Measurements from ENCODE around the gene IRF5.
"Not testable (repeated sequence)": the region's sequence is repeated elsewhere in the genome, so short reads cannot be mapped to it uniquely, and the experiment has no call there.

Gene IRF5

GRCh38 chr7:128906766-128907559 is 30.8 kb upstream of the IRF5 start:
- WGBS, 2 experiments (ENCODE audit: insufficient coverage in 2 of 2), result 96 to 97% methylated on average over 14 to 17 of the region's 19 CpGs
- H3K36me3 ChIP-seq (ENCODE audit: control insufficient read depth, insufficient read depth, low read length), result peaks cover 43% of the 10 kb centered on the region
- H3K4me3 ChIP-seq (ENCODE audit: extremely low read depth, insufficient read depth, low read length, poor library complexity, severe bottlenecking), result no peak overlapping the region
- H3K27ac ChIP-seq (ENCODE audit: low read depth, low read length, severe bottlenecking), result no peak overlapping the region
- peaks cover 19% of the 10 kb centered on the region for H3K4me1 ChIP-seq (ENCODE audit: control insufficient read depth, insufficient read depth, low read length, poor library complexity, severe bottlenecking)
- no peaks in the 10 kb centered on the region for H3K9me3 ChIP-seq (ENCODE audit: control insufficient read depth, low read length)

GRCh38 chr7:128908750-128909624 is 28.7 kb upstream of the IRF5 start:
- Histone ChIP-seq H3K36me3 (ENCODE audit: control insufficient read depth, insufficient read depth, low read length) (peaks cover 26% of the 10 kb centered on the region), H3K4me3 (ENCODE audit: extremely low read depth, insufficient read depth, low read length, poor library complexity, severe bottlenecking) (peak overlapping the region; percentile 56), H3K4me1 (ENCODE audit: control insufficient read depth, insufficient read depth, low read length, poor library complexity, severe bottlenecking) (peaks cover 23% of the 10 kb centered on the region), H3K27ac (ENCODE audit: low read depth, low read length, severe bottlenecking) (no peak overlapping the region), H3K9me3 (ENCODE audit: control insufficient read depth, low read length) (no peaks in the 10 kb centered on the region)
- WGBS, 2 experiments (ENCODE audit: insufficient coverage in 2 of 2), result 50 to 76% methylated on average over 1 to 5 of the region's 6 CpGs

GRCh38 chr7:128909625-128910568 is 27.8 kb upstream of the IRF5 start:
- H3K4me3 ChIP-seq (ENCODE audit: extremely low read depth, insufficient read depth, low read length, poor library complexity, severe bottlenecking), result peak overlapping the region; percentile 56
- no peaks in the 10 kb centered on the region for H3K9me3 ChIP-seq (ENCODE audit: control insufficient read depth, low read length)
- peaks cover 24% of the 10 kb centered on the region for H3K36me3 ChIP-seq (ENCODE audit: control insufficient read depth, insufficient read depth, low read length)
- WGBS, 2 experiments (ENCODE audit: insufficient coverage in 2 of 2), result 1 to 2% methylated on average over 21 to 33 of the region's 42 CpGs
- H3K4me1 ChIP-seq (ENCODE audit: control insufficient read depth, insufficient read depth, low read length, poor library complexity, severe bottlenecking), result peaks cover 23% of the 10 kb centered on the region
- H3K27ac ChIP-seq (ENCODE audit: low read depth, low read length, severe bottlenecking), result peak overlapping the region; percentile 85

GRCh38 chr7:128910569-128910945 is 27.2 kb upstream of the IRF5 start, which contains the start of gene KCP:
TSS of gene KCP (minus strand) at chr7:128910709. CDS start at chr7:128910676, 33 bp downstream.
- Histone ChIP-seq H3K36me3 (ENCODE audit: control insufficient read depth, insufficient read depth, low read length) (peaks cover 22% of the 10 kb centered on the region), H3K4me1 (ENCODE audit: control insufficient read depth, insufficient read depth, low read length, poor library complexity, severe bottlenecking) (peaks cover 23% of the 10 kb centered on the region), H3K27ac (ENCODE audit: low read depth, low read length, severe bottlenecking) (peak within 1 kb of the TSS; percentile 85), H3K9me3 (ENCODE audit: control insufficient read depth, low read length) (no peaks in the 10 kb centered on the region), H3K4me3 (ENCODE audit: extremely low read depth, insufficient read depth, low read length, poor library complexity, severe bottlenecking) (peak within 1 kb of the TSS; percentile 56)
- WGBS, 2 experiments (ENCODE audit: insufficient coverage in 2 of 2), result 6 to 8% methylated on average over 23 to 27 of the region's 34 CpGs

GRCh38 chr7:128911423-128912031 is 26.2 kb upstream of the IRF5 start:
- H3K4me1 ChIP-seq (ENCODE audit: control insufficient read depth, insufficient read depth, low read length, poor library complexity, severe bottlenecking), result peaks cover 23% of the 10 kb centered on the region
- H3K36me3 ChIP-seq (ENCODE audit: control insufficient read depth, insufficient read depth, low read length), result peaks cover 16% of the 10 kb centered on the region
- H3K27ac ChIP-seq (ENCODE audit: low read depth, low read length, severe bottlenecking), result peak overlapping the region; percentile 85
- WGBS, 2 experiments (ENCODE audit: insufficient coverage in 2 of 2), result 24 to 25% methylated on average over 6 to 7 of the region's 8 CpGs
- H3K4me3 ChIP-seq (ENCODE audit: extremely low read depth, insufficient read depth, low read length, poor library complexity, severe bottlenecking), result peak overlapping the region; percentile 16
- H3K9me3 ChIP-seq (ENCODE audit: control insufficient read depth, low read length), result no peaks in the 10 kb centered on the region

GRCh38 chr7:128912281-128912680 is 25.4 kb upstream of the IRF5 start:
- Histone ChIP-seq H3K4me1 (ENCODE audit: control insufficient read depth, insufficient read depth, low read length, poor library complexity, severe bottlenecking) (peaks cover 23% of the 10 kb centered on the region), H3K27ac (ENCODE audit: low read depth, low read length, severe bottlenecking) (peak overlapping the region; percentile 85), H3K36me3 (ENCODE audit: control insufficient read depth, insufficient read depth, low read length) (peaks cover 8% of the 10 kb centered on the region), H3K9me3 (ENCODE audit: control insufficient read depth, low read length) (no peaks in the 10 kb centered on the region), H3K4me3 (ENCODE audit: extremely low read depth, insufficient read depth, low read length, poor library complexity, severe bottlenecking) (peak overlapping the region; percentile 16)
- 85 to 100% methylated on average over 1 to 2 of the region's 3 CpGs for WGBS, 2 experiments (ENCODE audit: insufficient coverage in 2 of 2)

GRCh38 chr7:128912709-128913495 is 24.8 kb upstream of the IRF5 start:
- not testable (repeated sequence) for H3K4me3 ChIP-seq (ENCODE audit: extremely low read depth, insufficient read depth, low read length, poor library complexity, severe bottlenecking); H3K36me3 ChIP-seq (ENCODE audit: control insufficient read depth, insufficient read depth, low read length); H3K9me3 ChIP-seq (ENCODE audit: control insufficient read depth, low read length); H3K27ac ChIP-seq (ENCODE audit: low read depth, low read length, severe bottlenecking)
- 100% methylated on average over 3 of the region's 20 CpGs; no CpG with 5 or more reads in 1 of the 2 experiments for WGBS, 2 experiments (ENCODE audit: insufficient coverage in 2 of 2)
- peaks cover 23% of the 10 kb centered on the region for H3K4me1 ChIP-seq (ENCODE audit: control insufficient read depth, insufficient read depth, low read length, poor library complexity, severe bottlenecking)

GRCh38 chr7:128913870-128914565 is 23.7 kb upstream of the IRF5 start:
- no peaks in the 10 kb centered on the region for H3K9me3 ChIP-seq (ENCODE audit: control insufficient read depth, low read length)
- no peak overlapping the region for H3K27ac ChIP-seq (ENCODE audit: low read depth, low read length, severe bottlenecking)
- H3K4me1 ChIP-seq (ENCODE audit: control insufficient read depth, insufficient read depth, low read length, poor library complexity, severe bottlenecking), result peaks cover 18% of the 10 kb centered on the region
- H3K4me3 ChIP-seq (ENCODE audit: extremely low read depth, insufficient read depth, low read length, poor library complexity, severe bottlenecking), result no peak overlapping the region
- H3K36me3 ChIP-seq (ENCODE audit: control insufficient read depth, insufficient read depth, low read length), result no peaks in the 10 kb centered on the region
- 77 to 97% methylated on average over 8 to 10 of the region's 10 CpGs for WGBS, 2 experiments (ENCODE audit: insufficient coverage in 2 of 2)

- Histone ChIP-seq H3K27ac (ENCODE audit: low read depth, low read length, severe bottlenecking) (no peak overlapping the region), H3K36me3 (ENCODE audit: control insufficient read depth, insufficient read depth, low read length) (no peaks in the 10 kb centered on the region), H3K9me3 (ENCODE audit: control insufficient read depth, low read length) (no peaks in the 10 kb centered on the region), H3K4me1 (ENCODE audit: control insufficient read depth, insufficient read depth, low read length, poor library complexity, severe bottlenecking) (peaks cover 13% of the 10 kb centered on the region), H3K4me3 (ENCODE audit: extremely low read depth, insufficient read depth, low read length, poor library complexity, severe bottlenecking) (no peak overlapping the region)
- WGBS, 2 experiments (ENCODE audit: insufficient coverage in 2 of 2), result 73 to 82% methylated on average over 5 to 7 of the region's 11 CpGs
These were observed 23.1 kb upstream of the IRF5 start for GRCh38 chr7:128914566-128915151.
